HepG2 (cell line): ENCODE measurements around the gene SPNS3. TPM values are rescaled to one million over a fixed set of nuclear protein-coding genes. Genes with fewer than 3 reads are reported as not detected.

Experiments
- ATAC-seq: fragments of 200-7000 bp; cut with Tn5 transposase; 3 replicates; pipeline ENCODE4 v1.9.1; 2020; ENCODE audit warnings: mild to moderate bottlenecking, moderate library complexity
- BruUV-seq: library from RNA; stranded (reverse); fragments of 400-500 nt; replicated peaks from 2 replicates; lab custom pipeline; 2021; lab: Mats Ljungman, UMichigan
- CTCF ChIA-PET: fragments of 300-600 bp; formaldehyde crosslinking; extraction: SDS; loops from one replicate; lab custom pipeline; 2021; ENCODE audit warnings: low total read pairs, inconsistent platforms, low intra/inter-chr PET ratio; lab: Yijun Ruan, JAX
- POLR2A ChIA-PET: fragments of 350-600 bp; sonication (Branson Sonifier 250); formaldehyde crosslinking; loops from one replicate; lab custom pipeline; 2020; ENCODE audit warnings: antibody characterized with exemption, inconsistent platforms; lab: Yijun Ruan, JAX
- DNase-seq: peaks from one replicate; pipeline ENCODE4 v3.0.0-alpha.2; 2015; ENCODE audit warnings: low spot score
- FAIRE-seq: peaks from 3 replicates; lab custom pipeline; 2011; peaks lifted over from hg19 to GRCh38; lab: Jason Lieb, UNC
- H2AFZ ChIP-seq: one replicate; pipeline ENCODE4 v1.6.1; 2011; ENCODE audit warnings: low read length, inconsistent platforms
- H3K27ac ChIP-seq: fragments of 300-600 bp; 3 replicates; pipeline ENCODE4 v1.8.0; 2011; ENCODE audit warnings: mixed run types, mild to moderate bottlenecking, mixed read lengths, low read length, inconsistent platforms; ENCODE audit not compliant: insufficient read depth; ENCODE audit errors: extremely low read length
- H3K27me3 ChIP-seq, 2 experiments: fragments of 200-600 bp in 1 of 2; 2 replicates in 1 of 2; 3 replicates in 1 of 2; pipeline versions ENCODE4 v1.6.0 to v1.8.0; 2011; ENCODE audit warnings: low read length in 2 of 2, mild to moderate bottlenecking in 2 of 2, moderate library complexity in 2 of 2, inconsistent platforms in 1 of 2; ENCODE audit not compliant: insufficient read depth in 2 of 2, control insufficient read depth in 1 of 2
- H3K36me3 ChIP-seq, 2 experiments: fragments of 200-600 bp in 1 of 2; replicated peaks in 1 of 2; 2 replicates in 1 of 2; 3 replicates in 1 of 2; pipeline versions ENCODE4 v1.5.1 to v1.8.0; 2011; ENCODE audit warnings: low read length in 2 of 2, inconsistent platforms in 1 of 2; ENCODE audit not compliant: insufficient read depth in 2 of 2, control insufficient read depth in 1 of 2
- H3K4me1 ChIP-seq: 2 replicates; pipeline ENCODE4 v1.5.1; 2012; ENCODE audit warnings: low read length, inconsistent platforms; ENCODE audit not compliant: insufficient read depth
- H3K4me2 ChIP-seq: 2 replicates; pipeline ENCODE4 v1.6.0; 2011; ENCODE audit warnings: low read depth, low read length, inconsistent platforms
- H3K4me3 ChIP-seq, 3 experiments: fragments of 200-600 bp in 1 of 3; sonication (generic), shearing (Covaris generic) in 1 of 3; replicated peaks in 1 of 3; 2 replicates each; pipeline ENCODE4 v1.5.1; 2011 to 2016; ENCODE audit warnings: low read length in 3 of 3, inconsistent platforms in 2 of 3, low read depth in 2 of 3, mild to moderate bottlenecking in 2 of 3, control low read depth in 1 of 3, mixed read lengths in 1 of 3; ENCODE audit not compliant: insufficient read depth in 1 of 3
- H3K79me2 ChIP-seq: one replicate; pipeline ENCODE4 v1.6.1; 2011; ENCODE audit warnings: low read length, inconsistent platforms; ENCODE audit not compliant: insufficient read depth
- H3K9ac ChIP-seq: 2 replicates; pipeline ENCODE4 v1.6.0; 2011; ENCODE audit warnings: mild to moderate bottlenecking, low read depth, low read length, inconsistent platforms; ENCODE audit not compliant: insufficient read depth
- H3K9me3 ChIP-seq: 2 replicates; pipeline ENCODE4 v1.5.1; 2012; ENCODE audit warnings: mild to moderate bottlenecking, low read length
- H4K20me1 ChIP-seq: 2 replicates; pipeline ENCODE4 v1.6.0; 2011; ENCODE audit warnings: inconsistent platforms, mild to moderate bottlenecking, low read length, moderate library complexity; ENCODE audit not compliant: insufficient read depth
- DNMT1 ChIP-seq: sonication (generic); formaldehyde crosslinking; IDR thresholded peaks from 2 replicates; pipeline ENCODE4 v1.5.1; 2020; ENCODE audit warnings: mild to moderate bottlenecking, missing genetic modification reagents
- FOXA1 ChIP-seq, 2 experiments: fragments of 450-650 bp in 1 of 2; sonication (generic) in 1 of 2; formaldehyde crosslinking in 1 of 2; IDR thresholded peaks; 2 replicates each; pipeline versions ENCODE4 v1.4.0 to v1.6.1; 2016 to 2020; ENCODE audit warnings: missing genetic modification reagents in 1 of 2
- HDAC1 ChIP-seq: sonication (generic); formaldehyde crosslinking; IDR thresholded peaks from 2 replicates; pipeline ENCODE4 v1.5.1; 2020; ENCODE audit warnings: mild to moderate bottlenecking, missing genetic modification reagents
- MAFF ChIP-seq: IDR thresholded peaks from 2 replicates; pipeline ENCODE4 v1.6.1; 2011; ENCODE audit warnings: low read depth, low read length, improper control_type of control experiment
- PHF5A ChIP-seq: IDR thresholded peaks from one replicate; pipeline ENCODE4 v1.6.1; 2018; ENCODE audit warnings: low read depth, missing genetic modification reagents; ENCODE audit not compliant: unreplicated experiment
- SIN3B ChIP-seq: fragments of 150-350 bp; IDR thresholded peaks from 2 replicates; pipeline ENCODE4 v1.6.1; 2014; ENCODE audit warnings: low read length
- THAP7 ChIP-seq: sonication (generic); formaldehyde crosslinking; IDR thresholded peaks from 2 replicates; pipeline ENCODE4 v1.8.1; 2023; ENCODE audit warnings: mild to moderate bottlenecking, missing genetic modification reagents
- USF2 ChIP-seq, 2 experiments: sonication (generic) in 1 of 2; formaldehyde crosslinking in 1 of 2; IDR thresholded peaks; 2 replicates each; pipeline versions ENCODE4 v1.5.1 to v1.6.1; 2011 to 2020; ENCODE audit warnings: borderline replicate concordance in 1 of 2, low read depth in 1 of 2, low read length in 1 of 2, mild to moderate bottlenecking in 1 of 2, missing genetic modification reagents in 1 of 2, moderate library complexity in 1 of 2
- ZKSCAN5 ChIP-seq: sonication (generic); formaldehyde crosslinking; IDR thresholded peaks from 2 replicates; pipeline ENCODE4 v1.5.1; 2020; ENCODE audit warnings: mild to moderate bottlenecking, missing genetic modification reagents
- ZNF292 ChIP-seq: sonication (generic); formaldehyde crosslinking; IDR thresholded peaks from 2 replicates; pipeline ENCODE4 v1.8.1; 2022; ENCODE audit warnings: mild to moderate bottlenecking, low read depth, missing genetic modification reagents, borderline replicate concordance
- ZNF460 ChIP-seq: sonication (generic); formaldehyde crosslinking; IDR thresholded peaks from 2 replicates; pipeline ENCODE4 v1.5.1; 2020; ENCODE audit warnings: missing genetic modification reagents, mild to moderate bottlenecking, borderline replicate concordance
- ZNF569 ChIP-seq: sonication (generic); formaldehyde crosslinking; IDR thresholded peaks from 2 replicates; pipeline ENCODE4 v1.5.0; 2020; ENCODE audit warnings: mild to moderate bottlenecking, missing genetic modification reagents, moderate library complexity, borderline replicate concordance
- WGBS: methylation state at CpG from one replicate; pipeline ENCODE4 v1.1.6; 2017; ENCODE audit warnings: low lambda C conversion rate; 5-methylcytosine and 5-hydroxymethylcytosine counted together
- in situ Hi-C: cut with HindIII; loops from 2 replicates; pipeline ENCODE4 v1.10.0; 2017; ENCODE audit warnings: low pct_unique_long_range_greater_than_20kb; ENCODE audit not compliant: extremely low pct_ligation_motif_present
- intact Hi-C: fragments of 100-400 bp; cut with micrococcal nuclease; formaldehyde crosslinking; loops from one replicate; pipeline ENCODE4 v1.10.0; 2022; ENCODE audit not compliant: unreplicated experiment
- polyA plus RNA-seq, 8 experiments: library from polyadenylated mRNA; depleted of rRNA in 3 of 8; stranded (reverse) in 7 of 8; unstranded in 1 of 8; fragments of >200 nt; fragmentation: Illumina TruSeq in 4 of 8; extraction: Trizol in 4 of 8; gene quantifications; 2 replicates each; pipeline versions ENCODE4 v1.2.1 to v1.2.3, GENCODE V29; 2011 to 2016; ENCODE audit warnings: low read depth in 4 of 8, missing spikeins in 1 of 8, mixed read lengths in 1 of 8; ENCODE audit not compliant: insufficient read depth in 1 of 8
- total RNA-seq, 5 experiments: library from RNA; depleted of rRNA; stranded (reverse); fragments of >200 nt; fragmentation: Illumina TruSeq; extraction: Trizol; gene quantifications; 2 replicates each; pipeline ENCODE4 v1.2.3, GENCODE V29; 2016; ENCODE audit warnings: low read depth in 1 of 5

The SPNS3 gene
- total and polyA plus RNA-seq, 2 of the 13 experiments (the other 11 are each of a cell fraction or from before 2014, with no cell fraction given) = not detected

GRCh38 chr17:4480929-4481898, 47.5 kb downstream of the SPNS3 start (continued):
- TF ChIP-seq USF2 (IDR thresholded peaks at IDR 0.05; ENCODE audit: low read depth, low read length) = no peak
- TF ChIP-seq USF2 (CRISPR knock-in tag; IDR thresholded peaks at IDR 0.05; ENCODE audit: borderline replicate concordance) = no peak
- TF ChIP-seq ZKSCAN5 = no peak
- TF ChIP-seq ZNF569 (CRISPR knock-in tag) = no peak
- no peak for TF ChIP-seq DNMT1
- no peak for TF ChIP-seq MAFF
- peak; percentile 24; the same call in 1 of the 2 replicates for TF ChIP-seq HDAC1
- no peak for TF ChIP-seq FOXA1 (IDR thresholded peaks at IDR 0.05)
- no peak for TF ChIP-seq FOXA1 (CRISPR knock-in tag; IDR thresholded peaks at IDR 0.05)

- H3K27ac ChIP-seq = no peak overlapping the region
- peaks cover 55% of the 10 kb centered on the region for H3K4me1 ChIP-seq
- H3K36me3 ChIP-seq = no peaks in the 10 kb centered on the region
- H3K9ac ChIP-seq = no peak overlapping the region
- no TSS peak for BruUV-seq
- H3K4me2 ChIP-seq = no peak overlapping the region
- in situ Hi-C loops = loop anchor here (5.0 kb wide), 1 partner anchor 45 kb away; no protein-coding TSS in a partner anchor
- intact Hi-C loops = loop anchor here (5.0 kb wide), 1 partner anchor 35 kb away; no protein-coding TSS in a partner anchor
- CTCF ChIA-PET = no interaction called here
- no peaks in the 10 kb centered on the region for H3K79me2 ChIP-seq
- H3K4me3 ChIP-seq = no peak overlapping the region; a peak in 1 of 6 replicates
- H3K9me3 ChIP-seq = no peaks in the 10 kb centered on the region
- DNase-seq (no peak), ATAC-seq (no peak), FAIRE-seq (no peak)
- WGBS = 66% methylated on average over 14 of the region's 16 CpGs
- no peaks in the 10 kb centered on the region for H4K20me1 ChIP-seq
- H3K27me3 ChIP-seq = peaks cover 3 to 37% of the 10 kb centered on the region in 2 experiments; a peak in 4 of 5 replicates
- TF ChIP-seq THAP7 (CRISPR knock-in tag) (no peak), PHF5A (CRISPR knock-in tag) (no peak), ZNF292 (CRISPR knock-in tag) (no peak), ZNF460 (no peak), SIN3B (no peak)
- no peak overlapping the region for H2AFZ ChIP-seq
- POLR2A ChIA-PET = no interaction called here
These were observed 48.7 kb downstream of the SPNS3 start for GRCh38 chr17:4482338-4483011.
